Measurements from ENCODE around the gene PCDHGB6. TPM values are rescaled to one million over a fixed set of nuclear protein-coding genes. Genes with fewer than 3 reads are reported as not detected.
"Not testable (repeated sequence)": the region's sequence is repeated elsewhere in the genome, so short reads cannot be mapped to it uniquely, and the experiment has no call there.

Gene PCDHGB6
- total RNA-seq, 1 donor from 2014 or later, result 0.37 TPM

- intact Hi-C loops (cut with micrococcal nuclease), result loop anchor here (5.0 kb wide), 1 partner anchor 52 kb away; the partner anchor contains the start of gene PCDHGA5
Measured at GRCh38 chr5:141414548-141415274, 6.9 kb downstream of the PCDHGB6 start.

GRCh38 chr5:141415275-141415618 is 7.4 kb downstream of the PCDHGB6 start:
- intact Hi-C loops (cut with micrococcal nuclease), result not testable (repeated sequence)

- intact Hi-C loops (cut with micrococcal nuclease), result loop anchor here (1.0 to 2.0 kb wide), 4 partner anchors 95 to 141 kb away; partner anchors contain the start of gene TAF7
Measured at GRCh38 chr5:141417494-141418172, 9.8 kb downstream of the PCDHGB6 start, which contains the start of gene PCDHGB7. PCDHGB7 (plus strand) TSS chr5:141417677; CDS start chr5:141417860, 183 bp downstream.

GRCh38 chr5:141419074-141419880 is 11.5 kb downstream of the PCDHGB6 start:
- intact Hi-C loops (cut with micrococcal nuclease), result no loop called here

- intact Hi-C loops (cut with micrococcal nuclease), result loop anchor here (1.0 to 10.0 kb wide), 4 partner anchors 56 to 576 kb away; partner anchors contain the start of genes PCDHA8, PCDHA9, PCDHGA4 and PCDHGB2
Measured at GRCh38 chr5:141420855-141421488, 13.2 kb downstream of the PCDHGB6 start, which contains the start of gene PCDHGA11. PCDHGA11 (plus strand) TSS chr5:141421051; CDS start chr5:141421228, 177 bp downstream.

- intact Hi-C loops (cut with micrococcal nuclease), result loop anchor here (5.0 to 10.0 kb wide), 3 partner anchors 56 to 577 kb away; partner anchors contain the start of genes PCDHA8, PCDHA9, PCDHGA4 and PCDHGB2
Measured at GRCh38 chr5:141421489-141421855, 13.7 kb downstream of the PCDHGB6 start.

- intact Hi-C loops (cut with micrococcal nuclease), result loop anchor here (5.0 to 10.0 kb wide), 3 partner anchors 54 to 578 kb away; partner anchors contain the start of genes PCDHA8, PCDHA9, PCDHGA4 and PCDHGB2
Measured at GRCh38 chr5:141422742-141423291, 15.0 kb downstream of the PCDHGB6 start.

GRCh38 chr5:141427783-141428426 is 20.1 kb downstream of the PCDHGB6 start:
- intact Hi-C loops (cut with micrococcal nuclease), result loop anchor here (10.0 kb wide), 1 partner anchor 583 kb away; the partner anchor contains the start of genes PCDHA8 and PCDHA9

GRCh38 chr5:141430332-141431113 is 22.7 kb downstream of the PCDHGB6 start, which contains the start of gene PCDHGA12:
PCDHGA12 (plus strand) TSS chr5:141430507; CDS start chr5:141430760, 253 bp downstream.
- intact Hi-C loops (cut with micrococcal nuclease), result no loop called here

- intact Hi-C loops (cut with micrococcal nuclease), result no loop called here
Measured at GRCh38 chr5:141431286-141431685, 23.5 kb downstream of the PCDHGB6 start.

- intact Hi-C loops (cut with micrococcal nuclease), result not testable (repeated sequence)
Measured at GRCh38 chr5:141432308-141432707, 24.5 kb downstream of the PCDHGB6 start.

GRCh38 chr5:141432726-141433125 is 24.9 kb downstream of the PCDHGB6 start:
- intact Hi-C loops (cut with micrococcal nuclease), result not testable (repeated sequence)

- intact Hi-C loops (cut with micrococcal nuclease), result no loop called here
Measured at GRCh38 chr5:141434006-141434405, 26.2 kb downstream of the PCDHGB6 start.

GRCh38 chr5:141437221-141437620 is 29.4 kb downstream of the PCDHGB6 start:
- intact Hi-C loops (cut with micrococcal nuclease), result no loop called here

GRCh38 chr5:141439411-141440141 is 31.8 kb downstream of the PCDHGB6 start:
- intact Hi-C loops (cut with micrococcal nuclease), result no loop called here

- intact Hi-C loops (cut with micrococcal nuclease), result no loop called here
Measured at GRCh38 chr5:141440341-141440740, 32.5 kb downstream of the PCDHGB6 start.

- intact Hi-C loops (cut with micrococcal nuclease), result no loop called here
Measured at GRCh38 chr5:141441571-141442170, 33.9 kb downstream of the PCDHGB6 start.

Data from T-helper 1 cell treated with Interleukin-12 subunit alpha and Interleukin-12 subunit beta and Interleukin-4 antibody, amounts not matched to agents 30 ng/mL and 1 ng/mL, for 36 hours (primary cell).